Endodermal cell (in vitro differentiated cells): Measurements from ENCODE around the gene GET4. TPM values are rescaled to one million over a fixed set of nuclear protein-coding genes. Genes with fewer than 3 reads are reported as not detected.

Experiments used
- DNase-seq: peaks from one replicate; pipeline ENCODE4 v3.0.0-alpha.2; 2017
- H3K27ac ChIP-seq: 2 replicates; pipeline ENCODE4 v1.5.1; 2013; ENCODE audit warnings: mild to moderate bottlenecking, low read depth, low read length, moderate library complexity
- H3K27me3 ChIP-seq: 2 replicates; pipeline ENCODE4 v1.6.1; 2013; ENCODE audit warnings: mild to moderate bottlenecking, low read length, moderate library complexity; ENCODE audit not compliant: insufficient read depth, control insufficient read depth, poor library complexity, severe bottlenecking
- H3K36me3 ChIP-seq: 2 replicates; pipeline ENCODE4 v1.7.0; 2013; ENCODE audit warnings: mild to moderate bottlenecking, low read length, moderate library complexity; ENCODE audit not compliant: control insufficient read depth, insufficient read depth
- H3K4me1 ChIP-seq: one replicate; pipeline ENCODE4 v1.7.0; 2013; ENCODE audit warnings: low read length; ENCODE audit not compliant: control insufficient read depth, insufficient read depth
- H3K4me3 ChIP-seq: 2 replicates; pipeline ENCODE4 v1.5.1; 2013; ENCODE audit warnings: mild to moderate bottlenecking, low read length, moderate library complexity
- H3K9ac ChIP-seq: 2 replicates; pipeline ENCODE4 v1.6.1; 2013; ENCODE audit warnings: mild to moderate bottlenecking, low read length, moderate library complexity; ENCODE audit not compliant: poor library complexity, severe bottlenecking; ENCODE audit errors: extremely low read depth
- H3K9me3 ChIP-seq: 2 replicates; pipeline ENCODE4 v1.6.1; 2013; ENCODE audit warnings: mild to moderate bottlenecking, low read length, moderate library complexity; ENCODE audit not compliant: control insufficient read depth
- H3K27ac Mint-ChIP-seq: 2 replicates; pipeline ENCODE4 v1.8.0; 2020; ENCODE audit warnings: mixed read lengths
- H3K27me3 Mint-ChIP-seq: 2 replicates; pipeline ENCODE4 v1.8.0; 2021; ENCODE audit warnings: mild to moderate bottlenecking, mixed read lengths; ENCODE audit not compliant: insufficient read depth
- H3K36me3 Mint-ChIP-seq: 2 replicates; pipeline ENCODE4 v1.8.0; 2020; ENCODE audit warnings: low read depth, mixed read lengths
- H3K4me1 Mint-ChIP-seq: 2 replicates; pipeline ENCODE4 v1.8.0; 2020; ENCODE audit warnings: mixed read lengths
- H3K4me3 Mint-ChIP-seq: 2 replicates; pipeline ENCODE4 v1.8.0; 2020; ENCODE audit warnings: mild to moderate bottlenecking, moderate library complexity, mixed read lengths
- H3K9me3 Mint-ChIP-seq: 2 replicates; pipeline ENCODE4 v1.8.0; 2020; ENCODE audit warnings: mild to moderate bottlenecking, mixed read lengths
- CTCF ChIP-seq: fragments of 200-600 bp; sonication (generic); conservative IDR thresholded peaks from 2 replicates; pipeline ENCODE4 v1.5.0; 2021; ENCODE audit warnings: antibody characterized with exemption, mild to moderate bottlenecking
- WGBS, 2 experiments: methylation state at CpG; one replicate each; pipeline versions ENCODE4 v1.1.5 to v1.1.7; 2013; ENCODE audit warnings: missing lambda C conversion rate in 2 of 2, mixed read lengths in 1 of 2; ENCODE audit not compliant: insufficient coverage in 1 of 2, insufficient read length in 1 of 2; 5-methylcytosine and 5-hydroxymethylcytosine counted together
- total RNA-seq, 2 donors: library from RNA; stranded (reverse); fragmentation: NEBNext Ultra II Directional in 1 of 2; extraction: Animal tissue kit (Norgen Biotek cat#: 25700) in 1 of 2; gene quantifications; 2 replicates in 1 of 2; 3 replicates in 1 of 2; pipeline ENCODE4 v1.2.1, GENCODE V29; 2021

The GET4 gene
- total RNA-seq, 2 donors from 2014 or later: 73.3 to 84.3 TPM

GRCh38 chr7:918118-918425, 41.7 kb downstream of the GET4 start:
- Histone ChIP-seq H3K4me1 (peaks cover 2% of the 10 kb centered on the region), H3K9me3 (no peaks in the 10 kb centered on the region), H3K27me3 (no peaks in the 10 kb centered on the region), H3K27ac (no peak overlapping the region), H3K9ac (no peak overlapping the region), H3K36me3 (no peaks in the 10 kb centered on the region), H3K4me3 (no peak overlapping the region)
- Mint-ChIP-seq H3K4me1 (no peaks in the 10 kb centered on the region), H3K36me3 (no peaks in the 10 kb centered on the region), H3K9me3 (no peaks in the 10 kb centered on the region), H3K27me3 (no peaks in the 10 kb centered on the region), H3K4me3 (no peak overlapping the region), H3K27ac (no peak overlapping the region)
- DNase-seq: no peak
- WGBS, 2 experiments: 85 to 86% methylated on average over 8 to 9 of the region's 9 CpGs
- TF ChIP-seq CTCF: no peak

- DNase-seq: no peak
- no peaks in the 10 kb centered on the region for H3K9me3 Mint-ChIP-seq
- Histone ChIP-seq H3K4me3 (no peak overlapping the region), H3K9me3 (no peaks in the 10 kb centered on the region), H3K27ac (no peak overlapping the region), H3K4me1 (peaks cover 2% of the 10 kb centered on the region), H3K27me3 (no peaks in the 10 kb centered on the region), H3K36me3 (no peaks in the 10 kb centered on the region), H3K9ac (no peak overlapping the region)
- H3K36me3 Mint-ChIP-seq: no peaks in the 10 kb centered on the region
- 94 to 97% methylated on average over 9 to 21 of the region's 21 CpGs for WGBS, 2 experiments
- no peaks in the 10 kb centered on the region for H3K4me1 Mint-ChIP-seq
- H3K27ac Mint-ChIP-seq: no peak overlapping the region
- TF ChIP-seq CTCF: no peak
- H3K27me3 Mint-ChIP-seq: no peaks in the 10 kb centered on the region
- no peak overlapping the region for H3K4me3 Mint-ChIP-seq
These were observed 42.2 kb downstream of the GET4 start for GRCh38 chr7:918441-919113.

GRCh38 chr7:919114-919442, 42.7 kb downstream of the GET4 start:
- no peak overlapping the region for H3K27ac ChIP-seq
- no peak overlapping the region for H3K27ac Mint-ChIP-seq
- no peak overlapping the region for H3K4me3 Mint-ChIP-seq
- no peaks in the 10 kb centered on the region for H3K27me3 Mint-ChIP-seq
- H3K9me3 Mint-ChIP-seq: no peaks in the 10 kb centered on the region
- H3K27me3 ChIP-seq: no peaks in the 10 kb centered on the region
- H3K36me3 ChIP-seq: no peaks in the 10 kb centered on the region
- peaks cover 2% of the 10 kb centered on the region for H3K4me1 ChIP-seq
- H3K4me1 Mint-ChIP-seq: no peaks in the 10 kb centered on the region
- H3K36me3 Mint-ChIP-seq: no peaks in the 10 kb centered on the region
- H3K4me3 ChIP-seq: no peak overlapping the region
- WGBS, 2 experiments: 89 to 92% methylated on average over 10 to 13 of the region's 13 CpGs
- H3K9ac ChIP-seq: no peak overlapping the region
- no peaks in the 10 kb centered on the region for H3K9me3 ChIP-seq
- DNase-seq: no peak
- TF ChIP-seq CTCF: no peak
